Hematopoietic multipotent progenitor cell treated with erythropoietin and hydrocortisone succinate and interleukin-3 and kit ligand, for 4 days (in vitro differentiated cells): ENCODE measurements around the gene KCNH2.
"Not testable (repeated sequence)": the region's sequence is repeated elsewhere in the genome, so short reads cannot be mapped to it uniquely, and the experiment has no call there.

Experiments
- DNase-seq: peaks from one replicate; pipeline ENCODE4 v3.0.0-alpha.2; 2015

The KCNH2 gene

DNA sequence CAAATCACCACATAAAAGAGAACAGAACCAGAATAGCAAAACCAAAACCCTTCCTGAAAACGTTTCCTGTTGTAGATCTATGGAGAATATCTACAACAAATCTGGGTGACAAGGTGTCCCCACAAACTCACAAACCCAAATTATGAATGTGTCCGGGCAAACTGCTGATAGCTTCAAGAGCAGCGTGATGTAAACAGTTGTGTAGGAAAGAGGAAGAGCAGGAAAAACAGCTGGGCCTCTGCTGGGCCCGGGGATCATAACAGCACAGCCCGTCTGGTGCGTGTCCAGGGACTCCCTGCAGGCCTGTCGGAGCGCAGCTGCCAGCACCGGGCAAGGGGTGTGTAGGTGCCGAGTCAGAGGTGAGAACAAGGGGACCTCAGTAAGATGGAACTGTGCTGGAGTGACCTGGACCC, 53.7 kb downstream of the KCNH2 start:
- DNase-seq = peak; percentile 21

DNA sequence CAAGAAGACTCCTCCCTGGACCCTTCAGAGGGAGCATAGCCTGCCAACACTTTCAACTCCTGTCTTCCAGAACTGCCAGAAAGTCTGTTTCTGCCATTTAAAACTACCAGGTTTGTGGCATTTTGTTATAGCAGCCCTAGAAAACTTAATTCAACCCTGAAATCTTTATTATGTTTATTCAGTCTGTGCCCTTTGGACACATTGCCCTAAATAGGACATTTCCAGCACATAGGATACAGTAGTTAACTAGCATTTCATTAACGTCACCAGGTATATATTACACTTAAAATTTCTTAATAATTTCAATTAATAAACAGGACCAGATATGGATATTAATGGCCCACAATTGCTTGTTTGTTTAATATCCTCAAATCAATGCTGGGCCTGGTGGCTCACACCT, 54.3 kb downstream of the KCNH2 start:
- no peak for DNase-seq

DNA sequence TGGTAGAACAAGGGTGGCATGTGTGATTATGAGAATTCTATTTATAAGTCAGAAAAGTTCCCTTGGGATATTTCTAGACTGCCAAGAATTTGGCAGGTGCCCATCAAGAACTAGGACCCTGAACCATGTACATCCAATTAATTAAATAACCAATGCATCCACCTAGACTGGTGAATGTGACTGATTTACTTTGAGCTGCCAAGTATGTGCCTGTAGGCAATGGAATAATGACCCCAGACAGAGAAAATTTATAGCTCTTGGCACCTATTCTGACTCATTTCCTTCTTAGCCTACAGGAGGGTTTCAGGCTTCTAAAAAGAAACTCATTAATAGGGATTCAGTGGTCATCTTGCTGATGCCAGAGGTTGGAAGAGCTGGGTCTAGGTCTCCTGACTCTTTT, 54.9 kb downstream of the KCNH2 start:
- DNase-seq = no peak

DNA sequence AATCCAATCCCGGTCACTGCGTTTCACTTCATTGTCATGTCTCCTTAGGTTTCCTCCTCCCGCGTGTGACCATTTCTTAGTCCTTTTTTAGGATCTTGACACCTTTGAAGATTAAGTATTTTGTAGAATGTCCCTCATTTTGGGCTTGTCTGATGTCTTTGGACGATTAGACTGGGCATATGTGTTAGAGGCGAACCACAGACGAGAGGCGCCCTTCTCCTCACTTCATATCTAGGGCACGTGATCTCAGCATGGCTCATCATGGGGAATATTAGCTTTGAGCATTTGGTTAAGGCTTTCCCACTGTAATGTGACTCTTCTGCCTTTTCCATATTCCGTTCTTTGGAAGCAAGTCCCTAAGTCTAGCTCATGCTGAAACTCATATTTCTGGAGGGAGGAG, 59.0 kb downstream of the KCNH2 start:
- DNase-seq = no peak

DNA sequence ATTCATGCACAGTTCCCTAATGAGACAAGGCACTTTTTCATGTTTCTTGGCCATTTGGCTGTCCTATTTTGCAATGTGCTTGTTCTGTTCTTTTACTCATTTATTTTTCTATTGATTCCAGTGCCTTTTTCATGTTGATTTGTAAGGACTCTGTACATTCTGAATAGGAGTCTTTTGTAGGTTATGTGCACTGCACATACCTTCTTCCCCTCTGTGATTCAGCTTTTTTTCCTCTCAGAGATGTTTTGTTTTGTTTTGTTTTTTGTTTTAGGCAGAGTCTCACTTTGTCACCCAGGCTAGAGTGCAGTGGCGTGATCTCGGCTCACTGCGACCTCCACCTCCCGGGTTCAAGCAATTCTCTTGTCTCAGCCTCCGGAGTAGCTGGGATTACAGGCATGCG, 59.7 kb downstream of the KCNH2 start:
- no peak for DNase-seq

DNA sequence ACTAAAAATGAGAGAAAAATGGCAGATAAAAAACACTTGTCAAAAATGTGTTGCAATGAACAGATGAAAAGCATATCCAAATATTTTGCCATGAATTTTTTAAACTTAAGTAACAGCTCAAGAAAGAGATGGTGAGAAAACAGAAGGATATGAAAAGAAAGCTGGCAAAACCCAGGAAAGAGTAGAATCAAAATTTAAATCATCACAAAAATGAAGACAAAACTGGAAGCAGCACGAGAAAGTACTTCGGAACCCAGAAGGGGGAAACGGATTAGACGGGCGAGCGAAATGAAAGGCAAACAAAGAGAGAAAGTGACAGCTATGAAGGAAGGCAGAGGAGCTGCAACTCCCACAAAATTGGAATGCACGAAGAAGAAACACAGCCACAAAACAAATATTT, 60.2 kb downstream of the KCNH2 start:
- no peak for DNase-seq

DNA sequence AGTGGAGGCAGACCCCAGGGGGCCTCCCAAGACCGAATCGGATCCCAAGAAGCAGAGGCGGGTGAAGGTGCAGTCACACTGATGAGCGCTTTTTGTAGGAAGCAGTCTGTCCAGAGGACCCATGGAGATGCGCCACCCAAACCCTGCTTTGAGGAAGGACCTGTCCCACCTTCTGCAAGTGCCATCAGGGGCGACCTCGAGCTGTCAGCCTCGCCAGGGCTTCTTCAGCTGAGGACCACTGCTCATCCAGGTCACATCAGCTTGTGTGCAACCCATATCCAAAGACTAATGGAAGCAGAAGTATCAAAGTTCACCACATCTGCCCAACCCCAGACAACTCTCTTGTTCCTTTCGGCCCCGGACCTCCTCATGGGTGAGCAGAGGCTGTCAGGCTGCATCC, 61.5 kb downstream of the KCNH2 start:
- DNase-seq = no peak

DNA sequence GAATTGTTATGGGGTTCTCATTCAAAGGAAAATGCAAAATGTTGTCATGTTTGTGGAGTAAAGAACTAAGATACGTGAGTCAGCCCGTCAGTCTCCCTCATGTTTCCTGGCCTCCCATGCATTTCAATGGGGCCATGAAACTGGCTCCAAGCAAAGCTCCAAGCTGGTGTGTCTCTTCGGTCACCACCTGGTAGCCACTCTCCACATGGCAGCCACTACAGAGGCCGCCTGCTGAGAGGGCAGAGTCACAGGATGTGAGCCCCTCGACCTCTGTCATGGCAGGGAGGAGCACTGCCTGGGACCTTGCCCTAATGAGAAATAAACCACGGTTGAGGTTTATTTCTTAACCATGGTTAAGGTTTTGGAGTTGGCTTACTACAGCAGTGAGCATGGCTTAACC, 63.2 kb downstream of the KCNH2 start:
- DNase-seq = no peak

DNA sequence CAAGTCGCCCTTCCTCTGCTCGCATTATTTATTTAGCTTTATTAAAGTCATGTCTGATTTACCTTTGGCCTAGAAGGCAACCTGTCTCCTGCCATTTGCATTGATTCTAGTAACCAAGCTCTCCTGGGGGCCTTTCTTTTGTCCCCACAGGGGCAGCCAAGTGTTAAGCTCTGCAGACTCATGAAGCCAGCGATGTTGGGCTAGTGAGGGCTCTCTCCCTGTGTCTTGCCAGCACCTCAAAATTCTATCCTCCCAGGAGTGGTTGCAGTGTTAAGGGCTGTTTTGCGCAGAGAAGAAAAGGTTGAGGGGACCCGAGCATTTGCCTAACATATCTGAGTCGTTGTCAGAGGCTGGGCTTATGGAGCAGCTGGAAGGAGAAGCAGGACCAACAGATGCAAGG, 63.9 kb downstream of the KCNH2 start:
- no peak for DNase-seq

DNA sequence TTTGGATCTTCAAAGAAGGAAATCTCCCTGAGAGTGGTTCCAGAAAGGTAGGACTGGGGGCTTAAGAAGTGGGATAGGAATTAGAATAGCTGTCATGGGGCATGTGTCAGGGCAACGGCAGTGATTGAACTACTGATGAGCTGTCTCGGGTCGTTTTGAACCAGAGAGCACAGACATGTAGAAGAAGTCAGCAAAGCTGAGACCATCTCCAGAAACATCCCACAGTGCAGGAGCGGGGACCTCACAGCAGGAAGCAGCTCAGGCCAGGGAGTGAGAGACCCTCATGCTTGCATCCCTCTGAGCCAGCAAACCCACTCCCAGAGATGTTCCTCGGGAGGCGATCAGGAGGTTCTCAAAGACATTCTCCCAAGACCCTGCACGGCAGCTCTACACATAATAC, 65.7 kb downstream of the KCNH2 start:
- DNase-seq = no peak

DNA sequence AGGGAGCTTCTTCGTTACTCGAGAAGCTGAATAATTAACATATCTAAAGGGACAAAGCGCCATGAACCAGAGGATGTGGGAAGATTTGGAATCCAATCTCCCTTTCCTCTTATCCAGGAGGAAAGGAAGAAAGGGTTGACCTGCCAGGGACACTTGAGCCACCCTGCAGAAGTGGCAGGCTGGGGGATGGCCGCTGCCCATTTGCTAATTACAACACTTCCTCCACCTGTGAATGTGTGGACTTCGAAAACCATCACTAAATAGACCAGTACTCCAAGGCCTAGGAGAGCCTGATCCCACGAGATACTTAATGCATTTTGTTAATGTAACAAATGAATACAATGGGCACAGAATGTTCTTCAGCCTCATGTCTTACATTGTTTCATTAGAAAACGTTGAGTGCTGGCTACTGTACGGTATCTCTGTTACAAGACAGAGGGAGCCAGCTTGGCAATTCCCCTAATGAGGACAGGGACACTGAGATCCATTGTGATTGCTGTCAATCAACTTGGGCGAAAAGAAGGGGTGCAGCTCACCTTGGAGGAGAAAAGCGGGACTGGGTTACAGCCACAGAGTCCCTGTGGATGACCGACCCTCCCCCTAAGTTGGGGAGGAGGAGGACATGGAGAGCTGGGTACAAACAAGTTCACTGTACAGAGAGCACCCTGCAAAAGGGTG, 66.4 kb downstream of the KCNH2 start:
- DNase-seq = no peak

DNA sequence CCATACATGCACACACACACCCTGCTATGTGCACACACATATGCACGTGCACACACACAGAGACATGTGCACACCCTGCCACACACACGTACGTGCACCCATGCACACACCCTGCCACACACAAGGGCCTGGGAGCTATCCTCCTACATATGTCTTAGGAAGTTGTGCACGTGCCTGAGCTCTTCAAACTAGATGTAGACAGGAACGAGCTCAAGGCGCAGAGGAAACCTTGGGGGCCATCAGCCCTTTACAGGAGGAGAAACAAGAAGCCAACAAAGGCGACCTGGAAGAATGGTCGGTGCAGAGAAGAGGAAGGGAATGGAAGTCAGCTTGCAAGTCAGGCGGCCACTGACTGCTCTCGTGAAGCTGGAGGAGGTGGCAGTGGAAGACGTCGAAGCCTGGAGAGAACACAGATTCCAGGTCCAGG, 67.1 kb downstream of the KCNH2 start:
- DNase-seq = peak; percentile 35

DNA sequence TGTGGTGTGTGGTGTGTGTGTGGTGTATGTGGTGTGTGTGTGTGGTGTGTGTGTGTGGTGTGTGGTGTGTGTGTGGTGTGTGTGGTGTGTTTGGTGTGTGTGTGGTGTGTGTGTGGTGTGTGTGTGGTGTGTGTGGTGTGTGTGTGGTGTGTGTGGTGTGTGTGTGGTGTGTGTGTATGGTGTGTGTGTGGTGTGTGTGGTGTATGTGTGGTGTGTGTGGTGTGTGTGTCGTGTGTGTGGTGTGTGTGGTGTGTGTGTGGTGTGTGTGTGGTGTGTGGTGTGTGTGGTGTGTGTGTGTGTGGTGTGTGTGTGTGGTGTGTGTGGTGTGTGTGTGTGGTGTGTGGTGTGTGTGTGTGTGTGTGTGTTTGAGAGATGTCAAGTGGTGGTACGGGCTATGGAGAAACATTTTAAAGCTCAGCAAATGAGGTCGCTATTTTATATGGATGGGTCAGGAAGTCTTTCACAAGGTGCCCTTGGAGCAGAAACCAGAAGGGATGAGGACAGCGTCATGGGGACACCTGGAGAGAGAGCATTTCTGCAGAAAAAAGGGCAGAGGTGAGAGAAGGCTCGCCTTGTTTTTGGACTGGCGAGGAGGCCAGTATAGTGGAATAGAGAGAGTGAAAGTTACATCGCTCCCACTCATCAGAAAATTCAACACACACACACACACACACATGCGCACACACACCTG, 67.7 kb downstream of the KCNH2 start:
- DNase-seq = not testable (repeated sequence)

DNA sequence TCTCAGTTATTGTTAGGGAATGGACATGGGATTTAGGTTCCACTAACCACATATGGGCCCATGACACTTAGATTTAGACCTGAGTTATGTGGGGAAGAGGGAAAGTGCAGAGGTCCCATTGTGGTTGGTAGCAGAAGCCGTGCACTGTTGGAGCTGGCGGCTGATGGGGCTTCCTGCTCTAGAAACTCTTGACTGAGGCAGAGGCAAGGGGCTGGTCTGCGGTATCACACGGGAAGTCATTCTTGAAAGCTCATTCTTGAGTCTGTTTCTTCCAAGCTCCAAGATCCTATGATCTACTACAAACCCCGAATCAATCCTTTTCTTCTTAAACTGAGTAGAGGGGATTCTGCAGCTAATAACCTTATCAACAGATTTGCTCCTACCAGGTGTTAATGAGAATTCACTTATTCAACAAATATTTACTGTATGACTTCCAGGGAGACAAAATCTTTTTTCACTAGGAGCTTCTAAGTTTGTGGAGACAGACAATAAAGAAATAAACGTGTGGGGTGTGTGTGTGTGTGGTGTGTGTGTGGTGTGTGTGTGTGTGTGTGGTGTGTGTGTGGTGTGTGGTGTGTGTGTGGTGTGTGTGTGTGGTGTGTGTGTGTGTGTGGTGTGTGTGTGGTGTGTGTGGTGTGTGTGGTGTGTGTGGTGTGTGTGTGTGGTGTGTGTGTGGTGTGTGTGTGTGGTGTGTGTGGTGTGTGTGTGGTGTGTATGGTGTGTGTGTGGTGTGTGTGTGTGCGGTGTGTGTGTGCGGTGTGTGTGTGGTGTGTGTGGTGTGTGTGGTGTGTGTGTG, 68.7 kb downstream of the KCNH2 start:
- peak; percentile 76 for DNase-seq

DNA sequence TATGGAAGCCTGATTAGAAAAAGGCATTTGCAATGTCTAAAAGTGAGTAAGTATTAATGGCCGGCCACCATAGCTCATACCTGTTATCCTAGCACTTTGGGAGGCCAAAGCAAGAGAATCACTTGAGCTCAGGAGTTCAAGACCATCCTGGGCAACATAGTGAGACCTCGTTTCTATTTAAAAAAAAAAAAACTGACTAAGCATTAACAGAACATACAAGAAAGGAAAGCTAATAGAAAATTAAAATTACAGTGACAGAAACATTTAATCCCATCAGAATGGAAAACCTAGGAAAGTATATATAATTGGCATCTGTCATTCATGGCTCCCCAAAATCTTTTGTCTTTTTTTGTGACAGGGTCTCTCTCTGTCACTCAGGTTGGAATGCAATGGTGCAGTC, 69.9 kb downstream of the KCNH2 start:
- no peak for DNase-seq

DNA sequence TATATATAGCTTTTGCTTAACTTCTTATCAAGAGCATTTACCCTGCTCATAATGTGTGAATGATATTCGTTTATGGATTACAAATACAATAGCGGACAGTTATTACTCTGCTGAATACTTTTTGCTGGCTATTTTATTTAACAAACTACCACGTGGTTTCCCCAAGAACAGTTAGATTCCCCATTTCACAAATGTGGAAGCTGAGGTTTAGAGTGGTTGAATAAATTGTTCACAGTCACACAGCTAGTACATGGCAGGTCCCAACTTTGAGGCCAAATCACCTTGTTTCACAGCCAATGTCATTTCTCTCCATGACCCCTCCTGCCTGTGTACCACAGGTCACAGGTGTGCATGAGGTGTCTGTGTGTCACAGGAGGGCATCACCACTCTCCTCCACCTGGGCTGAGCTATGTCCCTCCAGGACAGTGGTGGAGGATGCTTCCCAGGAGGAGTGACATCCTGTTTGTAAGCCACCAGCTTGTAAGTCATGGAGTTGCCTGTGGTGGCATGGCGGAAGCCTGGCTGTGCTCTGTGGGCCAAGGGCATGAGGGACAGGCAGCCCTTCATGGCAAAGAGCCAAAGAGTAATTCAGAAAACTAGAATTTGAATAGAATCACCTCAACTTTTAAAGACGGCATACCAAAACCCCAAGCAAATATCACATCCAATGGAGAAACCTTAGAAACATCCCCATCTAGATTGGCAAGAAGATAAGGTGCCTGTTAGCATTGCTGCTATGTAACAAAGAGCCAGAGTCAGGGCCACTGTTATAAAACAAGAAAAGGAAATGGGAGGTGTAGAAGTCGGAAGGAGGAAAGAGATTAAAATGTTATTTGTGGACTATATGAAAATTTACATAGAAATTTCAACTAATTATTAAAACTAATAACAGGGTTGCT, 73.9 kb downstream of the KCNH2 start:
- no peak for DNase-seq

DNA sequence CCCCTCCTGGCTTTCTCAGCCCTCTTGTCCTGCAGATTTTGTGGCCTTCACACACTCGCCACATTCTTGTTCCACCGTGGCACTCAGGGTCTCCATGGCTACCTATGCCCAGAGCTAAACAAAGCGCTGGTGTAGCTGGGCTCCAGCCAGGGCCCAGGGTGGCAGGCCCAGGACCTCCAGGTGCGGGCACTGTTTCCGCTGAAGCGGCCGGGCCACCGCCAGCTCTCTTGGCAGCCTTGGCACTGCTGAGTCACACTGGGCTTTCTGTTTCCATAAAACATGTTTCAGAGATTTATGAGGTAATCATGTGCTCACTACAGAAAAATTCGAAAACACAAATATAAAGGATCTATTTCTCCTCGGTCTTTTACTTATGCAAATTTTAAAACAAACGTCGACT, 74.5 kb downstream of the KCNH2 start:
- peak; percentile 55 for DNase-seq

DNA sequence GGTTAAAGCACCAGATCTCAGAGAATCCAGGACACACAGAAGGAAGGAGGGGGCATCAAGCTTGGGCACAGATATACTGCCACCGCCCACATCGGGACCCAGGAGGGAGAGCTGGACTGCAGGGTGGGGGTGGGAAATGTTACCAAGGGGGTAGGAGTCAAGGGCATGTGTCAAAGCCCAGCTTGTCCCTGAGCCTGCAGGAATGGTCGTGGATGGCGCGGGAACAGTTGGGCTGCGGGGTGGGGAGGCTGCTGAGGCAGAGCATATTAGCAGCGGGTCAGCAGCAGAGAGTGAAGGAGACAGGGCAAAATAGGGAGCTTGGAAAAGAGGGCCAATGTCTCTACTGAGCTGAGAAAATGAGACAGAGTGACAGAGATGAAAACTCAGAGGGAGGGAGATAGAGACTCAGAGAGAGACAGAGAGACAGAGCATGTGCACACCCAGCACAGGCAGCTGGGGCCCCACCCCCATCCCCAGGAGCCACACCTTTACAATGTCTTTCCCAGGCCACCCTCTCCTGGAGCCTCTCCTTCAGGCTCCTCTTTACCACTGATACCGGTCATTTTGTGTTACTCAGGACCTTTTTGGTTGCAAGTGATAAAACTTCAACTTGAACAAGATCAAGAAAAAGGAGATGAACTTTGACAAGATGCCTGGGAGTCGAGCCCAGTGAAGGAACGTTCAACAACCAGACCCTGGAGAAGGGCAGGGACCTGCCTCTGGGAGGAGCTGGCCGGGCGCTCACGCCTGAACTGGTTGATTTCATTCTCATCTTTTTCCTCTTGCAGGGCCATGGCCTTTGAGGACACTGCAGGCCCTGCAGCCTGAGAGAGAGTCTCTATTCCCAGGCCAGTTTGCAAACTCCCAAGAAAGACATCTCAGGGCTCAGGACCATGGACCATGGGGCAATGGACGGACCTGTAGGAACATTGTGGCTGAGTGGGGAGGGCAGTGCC, 75.8 kb downstream of the KCNH2 start:
- no peak for DNase-seq

DNA sequence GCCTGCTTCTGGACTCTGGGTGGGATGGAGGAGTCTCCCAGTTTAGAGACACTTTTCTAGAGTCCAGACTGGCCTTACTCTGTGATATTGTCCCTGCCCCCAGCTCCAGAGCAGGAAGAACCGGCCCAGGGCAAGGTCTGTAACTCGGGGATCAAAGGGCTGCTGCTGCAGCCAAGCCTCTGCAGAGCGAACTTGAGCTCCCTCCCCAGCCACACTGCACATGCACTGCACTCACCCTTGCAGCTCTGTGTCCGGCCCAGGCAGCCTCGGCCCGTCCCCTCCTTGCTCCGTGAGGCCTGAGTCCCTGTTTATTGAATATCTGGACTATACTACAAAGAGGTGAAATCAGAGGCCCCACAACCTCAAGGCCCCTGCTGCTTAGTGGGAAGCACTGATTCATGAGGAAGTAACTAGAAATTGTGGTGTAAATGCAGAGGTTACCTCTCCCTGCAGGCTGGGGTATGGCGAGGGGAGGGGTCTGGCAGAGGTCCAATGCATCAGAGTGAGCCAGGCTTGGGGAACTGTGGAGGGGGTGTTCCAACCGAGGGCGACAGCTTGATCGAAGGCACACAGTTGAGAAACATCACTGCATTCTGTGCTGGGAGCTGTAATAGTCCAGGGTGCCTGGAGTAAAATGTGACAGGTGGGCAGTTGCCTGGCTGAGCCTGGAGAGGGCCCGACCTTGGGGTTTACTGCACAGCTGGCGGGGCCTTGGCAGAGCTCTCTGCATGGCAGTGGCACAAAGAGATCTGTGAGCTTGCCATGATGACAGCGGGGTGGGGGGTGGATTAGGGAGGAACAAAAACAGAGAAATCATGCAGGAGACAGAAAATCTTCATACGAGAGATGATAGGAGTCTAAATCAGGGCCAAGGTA, 76.7 kb downstream of the KCNH2 start:
- no peak for DNase-seq

DNA sequence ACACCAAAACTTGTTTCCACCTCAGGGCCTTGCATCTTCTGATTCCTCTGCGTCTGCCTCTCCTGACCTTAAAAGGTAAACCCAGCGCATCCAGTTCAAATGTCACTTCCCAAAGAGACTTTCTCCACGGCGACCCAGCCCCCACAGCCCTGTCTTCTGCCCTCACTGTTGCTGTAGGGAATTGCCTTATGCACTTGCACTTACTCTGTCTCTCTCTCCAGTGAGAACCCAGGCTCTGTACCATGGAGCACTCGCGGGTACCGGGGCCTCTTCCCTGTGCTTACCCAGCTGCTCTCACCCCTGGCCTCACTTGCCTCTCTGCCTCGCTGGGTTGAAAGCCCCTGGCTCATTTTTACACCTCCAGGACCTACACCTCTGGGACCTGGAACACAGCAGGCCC, 77.4 kb downstream of the KCNH2 start:
- DNase-seq = no peak
